GM12878 (cell line): ENCODE measurements around the gene CCDC14. TPM values are rescaled to one million over a fixed set of nuclear protein-coding genes. Genes with fewer than 3 reads are reported as not detected.
A peak's percentile ranks its signal among the peaks of the same experiment; 100 is the strongest.

ENCODE experiments used
- CHD2 ChIP-seq: IDR thresholded peaks from 2 replicates; pipeline ENCODE4 v1.6.1; 2011; ENCODE audit warnings: low read depth, low read length, improper control_type of control experiment, borderline replicate concordance
- EED ChIP-seq: sonication (generic); IDR thresholded peaks from 2 replicates; pipeline ENCODE4 v1.6.1; 2016; ENCODE audit warnings: antibody characterized with exemption, low read depth
- EP300 ChIP-seq, 2 experiments: fragments of 150-350 bp in 1 of 2; IDR thresholded peaks; 2 replicates each; pipeline ENCODE4 v1.6.1; 2011 to 2012; ENCODE audit warnings: low read depth in 2 of 2, low read length in 2 of 2, borderline replicate concordance in 1 of 2, improper control_type of control experiment in 1 of 2, inconsistent platforms in 1 of 2; ENCODE audit not compliant: control insufficient read depth in 1 of 2
- ETV6 ChIP-seq, 2 experiments: fragments of 450-650 bp in 1 of 2; IDR thresholded peaks in 1 of 2; conservative IDR thresholded peaks in 1 of 2; 2 replicates each; pipeline ENCODE4 v1.6.1; 2014; ENCODE audit warnings: antibody characterized with exemption in 1 of 2, borderline replicate concordance in 1 of 2, low read depth in 1 of 2, mild to moderate bottlenecking in 1 of 2, moderate library complexity in 1 of 2
- EZH2 ChIP-seq: IDR thresholded peaks from 2 replicates; pipeline ENCODE4 v1.6.1; 2012; ENCODE audit warnings: low read depth, mild to moderate bottlenecking, control low read depth, inconsistent platforms, low read length, borderline replicate concordance; ENCODE audit not compliant: control insufficient read depth
- HDGF ChIP-seq: fragments of 450-650 bp; IDR thresholded peaks from 2 replicates; pipeline ENCODE4 v1.6.1; 2016; ENCODE audit warnings: antibody characterized with exemption
- IKZF1 ChIP-seq: fragments of 450-650 bp; conservative IDR thresholded peaks from 2 replicates; pipeline ENCODE4 v1.6.1; 2017; ENCODE audit warnings: antibody characterized with exemption, mild to moderate bottlenecking
- IRF4 ChIP-seq: IDR thresholded peaks from 2 replicates; pipeline ENCODE4 v1.6.1; 2011; ENCODE audit warnings: low read depth, low read length
- MEF2B ChIP-seq: fragments of 450-650 bp; IDR thresholded peaks from 2 replicates; pipeline ENCODE4 v1.6.1; 2018; ENCODE audit warnings: mild to moderate bottlenecking, moderate library complexity; ENCODE audit not compliant: partially characterized antibody, poor library complexity, severe bottlenecking
- MTA2 ChIP-seq: fragments of 450-650 bp; IDR thresholded peaks from 2 replicates; pipeline ENCODE4 v1.6.1; 2016; ENCODE audit warnings: low read depth, mild to moderate bottlenecking, moderate library complexity
- MYC ChIP-seq: IDR thresholded peaks from 2 replicates; pipeline ENCODE4 v1.6.1; 2011; ENCODE audit warnings: mild to moderate bottlenecking, low read length, moderate library complexity, inconsistent platforms; ENCODE audit not compliant: insufficient read depth, insufficient replicate concordance, insufficient read length, severe bottlenecking
- POU2F2 ChIP-seq: IDR thresholded peaks from 3 replicates; pipeline ENCODE4 v1.6.1; 2011; ENCODE audit warnings: low read depth, mild to moderate bottlenecking, low read length, borderline replicate concordance
- SIN3A ChIP-seq: IDR thresholded peaks from 2 replicates; pipeline ENCODE4 v1.6.1; 2012; ENCODE audit warnings: low read depth, low read length, improper control_type of control experiment
- SREBF2 ChIP-seq: IDR thresholded peaks from 2 replicates; pipeline ENCODE4 v1.6.1; 2012; ENCODE audit warnings: mild to moderate bottlenecking, low read length
- SRF ChIP-seq, 2 experiments: IDR thresholded peaks; 2 replicates each; pipeline ENCODE4 v1.6.1; 2011; ENCODE audit warnings: low read depth in 2 of 2, low read length in 2 of 2, mild to moderate bottlenecking in 1 of 2, moderate library complexity in 1 of 2
- SUPT20H ChIP-seq: IDR thresholded peaks from 2 replicates; pipeline ENCODE4 v1.6.1; 2011; ENCODE audit warnings: low read depth, mild to moderate bottlenecking, low read length, moderate library complexity, borderline replicate concordance; ENCODE audit not compliant: control insufficient read depth
- SUZ12 ChIP-seq: fragments of 200-600 bp; sonication (generic); IDR thresholded peaks from one replicate; pipeline ENCODE4 v1.6.1; 2018; ENCODE audit warnings: antibody characterized with exemption, mild to moderate bottlenecking; ENCODE audit not compliant: unreplicated experiment
- YBX1 ChIP-seq: fragments of 450-650 bp; IDR thresholded peaks from 2 replicates; pipeline ENCODE4 v1.6.1; 2016; ENCODE audit warnings: antibody characterized with exemption
- YY1 ChIP-seq: IDR thresholded peaks from 2 replicates; pipeline ENCODE4 v1.6.1; 2011; ENCODE audit warnings: low read depth, mild to moderate bottlenecking, low read length
- polyA plus RNA-seq, 11 experiments: library from polyadenylated mRNA; depleted of rRNA in 4 of 11; unstranded in 6 of 11; stranded (reverse) in 5 of 11; fragments of >200 nt; fragmentation: Nextera tagmentation in 4 of 11; fragmentation: Illumina TruSeq in 1 of 11; extraction: Ambion mirVana in 4 of 11; extraction: Trizol in 1 of 11; gene quantifications; 1 replicate in 1 of 11; 2 replicates in 10 of 11; pipeline versions ENCODE4 v1.2.1 to v1.2.3, GENCODE V29; 2011 to 2016; ENCODE audit warnings: inconsistent platforms in 2 of 11, missing spikeins in 2 of 11, low read depth in 1 of 11
- total RNA-seq, 4 experiments: library from RNA; depleted of rRNA in 3 of 4; stranded (reverse); fragments of >200 nt in 3 of 4; fragmentation: Illumina TruSeq in 1 of 4; extraction: Trizol in 1 of 4; gene quantifications; 2 replicates each; pipeline versions ENCODE4 v1.2.1 to v1.2.3, GENCODE V29; 2013 to 2021
- TF ChIP-seq, protein P1 (sequence below): IDR thresholded peaks from 2 replicates; pipeline ENCODE4 v1.6.1; 2012; ENCODE audit warnings: low read length, inconsistent platforms
- TF ChIP-seq, protein P2 (sequence below): fragments of 450-650 bp; IDR thresholded peaks from 2 replicates; pipeline ENCODE4 v1.6.1; 2018; ENCODE audit warnings: mild to moderate bottlenecking, low read depth, moderate library complexity; ENCODE audit not compliant: partially characterized antibody
- TF ChIP-seq, protein P3 (sequence below): fragments of 450-650 bp; formaldehyde crosslinking; IDR thresholded peaks from 2 replicates; pipeline ENCODE4 v1.4.0; 2022; ENCODE audit warnings: mild to moderate bottlenecking, moderate library complexity

Gene CCDC14
- total and polyA plus RNA-seq, 10 of the 15 experiments (the other 5 are each of a cell fraction or from before 2014, with no cell fraction given) = 15.9 to 104 (median 43.0) TPM

DNA sequence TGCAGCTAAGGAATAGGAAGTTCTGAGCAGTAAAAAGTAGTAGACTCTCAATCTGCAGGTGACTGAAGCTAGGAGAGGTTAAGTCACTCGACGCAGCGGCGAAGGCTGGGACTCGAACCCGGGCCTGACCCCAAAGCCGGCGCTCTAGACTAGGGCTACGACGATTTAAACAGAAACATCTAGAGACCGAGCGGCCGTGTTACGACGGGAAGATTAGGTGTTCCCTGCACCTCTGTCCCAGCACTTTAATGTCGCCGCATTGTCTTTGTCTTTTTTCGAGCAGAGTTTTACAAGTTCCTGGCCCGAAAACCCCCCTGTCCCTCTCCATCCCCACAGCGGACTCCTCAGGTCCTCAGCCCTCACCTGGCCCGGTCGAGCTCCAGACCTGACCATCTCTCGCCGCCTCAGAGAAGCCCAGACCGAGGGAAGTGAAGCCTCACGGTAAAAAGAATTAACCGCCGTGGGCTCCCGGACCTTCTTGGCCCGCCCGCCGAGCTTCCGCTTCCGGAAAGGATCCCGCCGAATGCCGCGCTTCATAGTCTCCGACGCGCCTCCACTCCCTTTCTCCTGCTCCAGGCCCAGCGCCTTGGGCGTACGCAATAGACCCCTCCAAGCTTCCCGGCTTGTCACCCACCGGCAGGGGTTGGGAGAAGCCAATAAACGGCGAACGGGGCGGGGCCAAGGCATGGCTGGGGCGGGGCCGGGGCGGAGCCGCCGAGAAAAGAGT is at the start of gene CCDC14 (continued):
- TF ChIP-seq, protein P1, sequence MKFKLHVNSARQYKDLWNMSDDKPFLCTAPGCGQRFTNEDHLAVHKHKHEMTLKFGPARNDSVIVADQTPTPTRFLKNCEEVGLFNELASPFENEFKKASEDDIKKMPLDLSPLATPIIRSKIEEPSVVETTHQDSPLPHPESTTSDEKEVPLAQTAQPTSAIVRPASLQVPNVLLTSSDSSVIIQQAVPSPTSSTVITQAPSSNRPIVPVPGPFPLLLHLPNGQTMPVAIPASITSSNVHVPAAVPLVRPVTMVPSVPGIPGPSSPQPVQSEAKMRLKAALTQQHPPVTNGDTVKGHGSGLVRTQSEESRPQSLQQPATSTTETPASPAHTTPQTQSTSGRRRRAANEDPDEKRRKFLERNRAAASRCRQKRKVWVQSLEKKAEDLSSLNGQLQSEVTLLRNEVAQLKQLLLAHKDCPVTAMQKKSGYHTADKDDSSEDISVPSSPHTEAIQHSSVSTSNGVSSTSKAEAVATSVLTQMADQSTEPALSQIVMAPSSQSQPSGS = no peak
- peak; percentile 50; the same call in 1 of the 2 replicates for TF ChIP-seq EED
- TF ChIP-seq YY1 = peak; percentile 56; the same call in 1 of the 2 replicates
- 0 out of 2 replicates have a peak, but pooled peaks have one; percentile 36 for TF ChIP-seq SIN3A
- TF ChIP-seq EZH2 = no peak
- no peak for TF ChIP-seq HDGF
- no peak for TF ChIP-seq EP300 (IDR thresholded peaks at IDR 0.05; ENCODE audit: borderline replicate concordance in 1 of 2, control insufficient read depth in 1 of 2, low read depth in 2 of 2, low read length in 2 of 2)
- TF ChIP-seq ETV6 (conservative IDR thresholded peaks at IDR 0.05 in 1 of 2, IDR thresholded peaks at IDR 0.05 in 1 of 2; ENCODE audit: borderline replicate concordance in 1 of 2, low read depth in 1 of 2) = peak in 1 of 2 experiments; percentile 58; a peak in 1 of 4 replicates
- no peak for TF ChIP-seq IRF4
- no peak for TF ChIP-seq SREBF2
- peak; percentile 65 for TF ChIP-seq IKZF1
- no peak for TF ChIP-seq MEF2B
- peak; percentile 13 to 53; a peak in 1 of 4 replicates for TF ChIP-seq SRF (IDR thresholded peaks at IDR 0.05; ENCODE audit: low read depth in 2 of 2, low read length in 2 of 2)
- no peak for TF ChIP-seq SUPT20H
- TF ChIP-seq, protein P2, sequence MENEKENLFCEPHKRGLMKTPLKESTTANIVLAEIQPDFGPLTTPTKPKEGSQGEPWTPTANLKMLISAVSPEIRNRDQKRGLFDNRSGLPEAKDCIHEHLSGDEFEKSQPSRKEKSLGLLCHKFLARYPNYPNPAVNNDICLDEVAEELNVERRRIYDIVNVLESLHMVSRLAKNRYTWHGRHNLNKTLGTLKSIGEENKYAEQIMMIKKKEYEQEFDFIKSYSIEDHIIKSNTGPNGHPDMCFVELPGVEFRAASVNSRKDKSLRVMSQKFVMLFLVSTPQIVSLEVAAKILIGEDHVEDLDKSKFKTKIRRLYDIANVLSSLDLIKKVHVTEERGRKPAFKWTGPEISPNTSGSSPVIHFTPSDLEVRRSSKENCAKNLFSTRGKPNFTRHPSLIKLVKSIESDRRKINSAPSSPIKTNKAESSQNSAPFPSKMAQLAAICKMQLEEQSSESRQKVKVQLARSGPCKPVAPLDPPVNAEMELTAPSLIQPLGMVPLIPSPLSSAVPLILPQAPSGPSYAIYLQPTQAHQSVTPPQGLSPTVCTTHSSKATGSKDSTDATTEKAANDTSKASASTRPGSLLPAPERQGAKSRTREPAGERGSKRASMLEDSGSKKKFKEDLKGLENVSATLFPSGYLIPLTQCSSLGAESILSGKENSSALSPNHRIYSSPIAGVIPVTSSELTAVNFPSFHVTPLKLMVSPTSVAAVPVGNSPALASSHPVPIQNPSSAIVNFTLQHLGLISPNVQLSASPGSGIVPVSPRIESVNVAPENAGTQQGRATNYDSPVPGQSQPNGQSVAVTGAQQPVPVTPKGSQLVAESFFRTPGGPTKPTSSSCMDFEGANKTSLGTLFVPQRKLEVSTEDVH = peak; percentile 42
- TF ChIP-seq, protein P3, sequence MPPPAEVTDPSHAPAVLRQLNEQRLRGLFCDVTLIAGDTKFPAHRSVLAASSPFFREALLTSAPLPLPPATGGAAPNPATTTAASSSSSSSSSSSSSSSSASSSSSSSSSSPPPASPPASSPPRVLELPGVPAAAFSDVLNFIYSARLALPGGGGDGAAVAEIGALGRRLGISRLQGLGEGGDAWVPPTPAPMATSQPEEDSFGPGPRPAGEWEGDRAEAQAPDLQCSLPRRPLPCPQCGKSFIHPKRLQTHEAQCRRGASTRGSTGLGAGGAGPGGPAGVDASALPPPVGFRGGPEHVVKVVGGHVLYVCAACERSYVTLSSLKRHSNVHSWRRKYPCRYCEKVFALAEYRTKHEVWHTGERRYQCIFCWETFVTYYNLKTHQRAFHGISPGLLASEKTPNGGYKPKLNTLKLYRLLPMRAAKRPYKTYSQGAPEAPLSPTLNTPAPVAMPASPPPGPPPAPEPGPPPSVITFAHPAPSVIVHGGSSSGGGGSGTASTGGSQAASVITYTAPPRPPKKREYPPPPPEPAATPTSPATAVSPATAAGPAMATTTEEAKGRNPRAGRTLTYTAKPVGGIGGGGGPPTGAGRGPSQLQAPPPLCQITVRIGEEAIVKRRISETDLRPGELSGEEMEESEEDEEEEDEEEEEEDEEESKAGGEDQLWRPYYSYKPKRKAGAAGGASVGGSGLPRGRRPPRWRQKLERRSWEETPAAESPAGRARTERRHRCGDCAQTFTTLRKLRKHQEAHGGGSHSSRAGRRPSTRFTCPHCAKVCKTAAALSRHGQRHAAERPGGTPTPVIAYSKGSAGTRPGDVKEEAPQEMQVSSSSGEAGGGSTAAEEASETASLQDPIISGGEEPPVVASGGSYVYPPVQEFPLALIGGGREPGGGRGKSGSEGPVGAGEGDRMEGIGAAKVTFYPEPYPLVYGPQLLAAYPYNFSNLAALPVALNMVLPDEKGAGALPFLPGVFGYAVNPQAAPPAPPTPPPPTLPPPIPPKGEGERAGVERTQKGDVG = no peak
- TF ChIP-seq CHD2 = no peak
- TF ChIP-seq YBX1 = no peak
- TF ChIP-seq SUZ12 = no peak
- TF ChIP-seq POU2F2 = peak; percentile 14; the same call in 1 of the 3 replicates
- TF ChIP-seq MTA2 = no peak
- TF ChIP-seq MYC = no peak
